SU-DHL-6 (cell line): ENCODE data around the gene ZNF776.

Experiments
- CTCF ChIP-seq: fragments of 200-600 bp; sonication (generic); IDR thresholded peaks from one replicate; pipeline ENCODE4 v1.5.1; 2017; ENCODE audit warnings: antibody characterized with exemption, mild to moderate bottlenecking, low read length, moderate library complexity; ENCODE audit not compliant: insufficient read depth, poor library complexity, severe bottlenecking
- EZH2phosphoT487 ChIP-seq: fragments of 200-600 bp; sonication (generic), shearing (Covaris generic); conservative IDR thresholded peaks from 2 replicates; pipeline ENCODE4 v1.6.1; 2018; ENCODE audit warnings: mild to moderate bottlenecking, antibody characterized with exemption, low read length, moderate library complexity, mixed read lengths

- TF ChIP-seq CTCF, result no peak
- no peak for TF ChIP-seq EZH2phosphoT487
Measured at GRCh38 chr19:57789288-57789687, 42.7 kb downstream of the ZNF776 start.
